Adipocyte (in vitro differentiated cells): ENCODE data around the gene ITPKB.
"Not testable (repeated sequence)": the region's sequence is repeated elsewhere in the genome, so short reads cannot be mapped to it uniquely, and the experiment has no call there.

Experiments used
- DNase-seq: peaks from one replicate; pipeline ENCODE4 v3.0.0-alpha.2; 2015; ENCODE audit warnings: low read depth
- H3K27me3 ChIP-seq: replicated peaks from 2 replicates; pipeline ENCODE4 v1.7.0; 2013; ENCODE audit warnings: mild to moderate bottlenecking, low read length, moderate library complexity; ENCODE audit not compliant: control insufficient read depth, insufficient read depth
- H3K36me3 ChIP-seq: 2 replicates; pipeline ENCODE4 v1.7.0; 2013; ENCODE audit warnings: low read length, mild to moderate bottlenecking, moderate library complexity; ENCODE audit not compliant: control insufficient read depth, insufficient read depth, severe bottlenecking
- H3K4me1 ChIP-seq: 2 replicates; pipeline ENCODE4 v1.7.0; 2013; ENCODE audit warnings: mild to moderate bottlenecking, low read length, moderate library complexity; ENCODE audit not compliant: control insufficient read depth, insufficient read depth
- H3K4me3 ChIP-seq: 2 replicates; pipeline ENCODE4 v1.7.0; 2013; ENCODE audit warnings: mild to moderate bottlenecking, low read length, moderate library complexity
- H3K9ac ChIP-seq: 2 replicates; pipeline ENCODE4 v1.7.0; 2013; ENCODE audit warnings: mild to moderate bottlenecking, low read length, moderate library complexity
- H3K9me3 ChIP-seq: 2 replicates; pipeline ENCODE4 v1.7.0; 2013; ENCODE audit warnings: mild to moderate bottlenecking, low read length, moderate library complexity; ENCODE audit not compliant: control insufficient read depth

ITPKB gene

GRCh38 chr1:226600254-226600653 is 138.8 kb downstream of the ITPKB start:
- Histone ChIP-seq H3K9ac (no peak overlapping the region), H3K4me3 (no peak overlapping the region), H3K9me3 (peaks cover 8% of the 10 kb centered on the region), H3K27me3 (peaks cover 22% of the 10 kb centered on the region), H3K4me1 (peaks cover 33% of the 10 kb centered on the region), H3K36me3 (no peaks in the 10 kb centered on the region)
- DNase-seq, result no peak

- Histone ChIP-seq H3K27me3 (peaks cover 22% of the 10 kb centered on the region), H3K9me3 (peaks cover 8% of the 10 kb centered on the region), H3K36me3 (no peaks in the 10 kb centered on the region), H3K4me1 (peaks cover 28% of the 10 kb centered on the region), H3K4me3 (no peak overlapping the region), H3K9ac (no peak overlapping the region)
- DNase-seq, result no peak
Measured at GRCh38 chr1:226599636-226600238, 139.3 kb downstream of the ITPKB start.

- not testable (repeated sequence) for H3K9me3 ChIP-seq, DNase-seq, H3K4me3 ChIP-seq, H3K9ac ChIP-seq, H3K36me3 ChIP-seq
- Histone ChIP-seq H3K4me1 (peaks cover 20% of the 10 kb centered on the region), H3K27me3 (peaks cover 27% of the 10 kb centered on the region)
Measured at GRCh38 chr1:226598955-226599354, 140.1 kb downstream of the ITPKB start.

GRCh38 chr1:226598455-226598849 is 140.6 kb downstream of the ITPKB start:
- no peak for DNase-seq
- peaks cover 15% of the 10 kb centered on the region for H3K4me1 ChIP-seq
- H3K36me3 ChIP-seq, result no peaks in the 10 kb centered on the region
- no peak overlapping the region for H3K4me3 ChIP-seq
- no peak overlapping the region for H3K9ac ChIP-seq
- peaks cover 8% of the 10 kb centered on the region for H3K9me3 ChIP-seq
- peaks cover 32% of the 10 kb centered on the region for H3K27me3 ChIP-seq

- Histone ChIP-seq H3K27me3 (peaks cover 32% of the 10 kb centered on the region), H3K36me3 (no peaks in the 10 kb centered on the region), H3K9me3 (peaks cover 8% of the 10 kb centered on the region), H3K4me3 (no peak overlapping the region), H3K9ac (no peak overlapping the region), H3K4me1 (peaks cover 9% of the 10 kb centered on the region)
- DNase-seq, result no peak
Measured at GRCh38 chr1:226597616-226598454, 141.2 kb downstream of the ITPKB start.

- Histone ChIP-seq H3K4me1 (no peaks in the 10 kb centered on the region), H3K4me3 (no peak overlapping the region), H3K9me3 (peaks cover 8% of the 10 kb centered on the region), H3K36me3 (no peaks in the 10 kb centered on the region), H3K27me3 (peaks cover 37% of the 10 kb centered on the region), H3K9ac (no peak overlapping the region)
- no peak for DNase-seq
Measured at GRCh38 chr1:226596531-226597165, 142.4 kb downstream of the ITPKB start.

GRCh38 chr1:226593541-226593940 is 145.5 kb downstream of the ITPKB start:
- no peak for DNase-seq
- peaks cover 37% of the 10 kb centered on the region for H3K27me3 ChIP-seq
- peaks cover 8% of the 10 kb centered on the region for H3K4me1 ChIP-seq
- H3K36me3 ChIP-seq, result no peaks in the 10 kb centered on the region
- H3K4me3 ChIP-seq, result no peak overlapping the region
- H3K9ac ChIP-seq, result no peak overlapping the region
- peaks cover 8% of the 10 kb centered on the region for H3K9me3 ChIP-seq

GRCh38 chr1:226590614-226591013 is 148.5 kb downstream of the ITPKB start:
- peaks cover 21% of the 10 kb centered on the region for H3K27me3 ChIP-seq
- H3K4me3 ChIP-seq, result no peak overlapping the region

GRCh38 chr1:226589008-226589733 is 149.9 kb downstream of the ITPKB start:
- H3K27me3 ChIP-seq, result peaks cover 22% of the 10 kb centered on the region
- H3K4me1 ChIP-seq, result peaks cover 16% of the 10 kb centered on the region
- no peak overlapping the region for H3K4me3 ChIP-seq
- peak; percentile 5 for DNase-seq
- no peak overlapping the region for H3K9ac ChIP-seq
- no peaks in the 10 kb centered on the region for H3K9me3 ChIP-seq
- H3K36me3 ChIP-seq, result no peaks in the 10 kb centered on the region

More at GRCh38 chr1:226590614-226591013, 148.5 kb downstream of the ITPKB start:
- Histone ChIP-seq H3K9ac (no peak overlapping the region), H3K9me3 (peaks cover 4% of the 10 kb centered on the region), H3K4me1 (peaks cover 16% of the 10 kb centered on the region), H3K36me3 (no peaks in the 10 kb centered on the region)
- DNase-seq, result no peak

- Histone ChIP-seq H3K4me3 (no peak overlapping the region), H3K36me3 (no peaks in the 10 kb centered on the region), H3K4me1 (peaks cover 16% of the 10 kb centered on the region), H3K9ac (peak overlapping the region; percentile 24), H3K9me3 (no peaks in the 10 kb centered on the region), H3K27me3 (peaks cover 15% of the 10 kb centered on the region)
- peak; percentile 42 for DNase-seq
Measured at GRCh38 chr1:226588484-226588883, 150.6 kb downstream of the ITPKB start.
